RWPE1 (cell line): Measurements from ENCODE around the gene S100PBP.

Source experiments
- CTCF ChIA-PET: fragments of 350-600 bp; sonication (Branson Sonifier 250); formaldehyde crosslinking; extraction: SDS; loops from one replicate; lab custom pipeline; 2021; lab: Yijun Ruan, JAX
- POLR2A ChIA-PET: fragments of 400-600 bp; formaldehyde crosslinking; extraction: SDS; loops from one replicate; lab custom pipeline; 2020; ENCODE audit warnings: antibody characterized with exemption; ENCODE audit not compliant: low non-redundant PET; lab: Yijun Ruan, JAX
- DNase-seq: peaks from one replicate; pipeline ENCODE4 v3.0.0; 2012; ENCODE audit warnings: low spot score
- H3K27ac ChIP-seq: fragments of 450-650 bp; 2 replicates; pipeline ENCODE4 v1.5.1; 2017
- TF ChIP-seq, protein P1 (sequence below): fragments of 450-650 bp; conservative IDR thresholded peaks from 2 replicates; pipeline ENCODE4 v1.5.1; 2017; ENCODE audit warnings: low read depth, mild to moderate bottlenecking

Gene S100PBP

GRCh38 chr1:32810358-32810757, 7.1 kb upstream of the S100PBP start:
- ChIA-PET POLR2A (interaction anchor here (0.6 kb wide), 1 partner anchor 796 kb away, joined by 3 read pairs; no protein-coding TSS in a partner anchor), CTCF (no interaction called here)

GRCh38 chr1:32811265-32811664, 6.2 kb upstream of the S100PBP start:
- H3K27ac ChIP-seq: no peak overlapping the region
- TF ChIP-seq, protein P1, sequence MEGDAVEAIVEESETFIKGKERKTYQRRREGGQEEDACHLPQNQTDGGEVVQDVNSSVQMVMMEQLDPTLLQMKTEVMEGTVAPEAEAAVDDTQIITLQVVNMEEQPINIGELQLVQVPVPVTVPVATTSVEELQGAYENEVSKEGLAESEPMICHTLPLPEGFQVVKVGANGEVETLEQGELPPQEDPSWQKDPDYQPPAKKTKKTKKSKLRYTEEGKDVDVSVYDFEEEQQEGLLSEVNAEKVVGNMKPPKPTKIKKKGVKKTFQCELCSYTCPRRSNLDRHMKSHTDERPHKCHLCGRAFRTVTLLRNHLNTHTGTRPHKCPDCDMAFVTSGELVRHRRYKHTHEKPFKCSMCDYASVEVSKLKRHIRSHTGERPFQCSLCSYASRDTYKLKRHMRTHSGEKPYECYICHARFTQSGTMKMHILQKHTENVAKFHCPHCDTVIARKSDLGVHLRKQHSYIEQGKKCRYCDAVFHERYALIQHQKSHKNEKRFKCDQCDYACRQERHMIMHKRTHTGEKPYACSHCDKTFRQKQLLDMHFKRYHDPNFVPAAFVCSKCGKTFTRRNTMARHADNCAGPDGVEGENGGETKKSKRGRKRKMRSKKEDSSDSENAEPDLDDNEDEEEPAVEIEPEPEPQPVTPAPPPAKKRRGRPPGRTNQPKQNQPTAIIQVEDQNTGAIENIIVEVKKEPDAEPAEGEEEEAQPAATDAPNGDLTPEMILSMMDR: no peak
- CTCF ChIA-PET: no interaction called here
- DNase-seq: no peak
- POLR2A ChIA-PET: no interaction called here

More at GRCh38 chr1:32810358-32810757, 7.1 kb upstream of the S100PBP start:
- TF ChIP-seq, protein P1: no peak
- no peak overlapping the region for H3K27ac ChIP-seq
- DNase-seq: no peak

- ChIA-PET POLR2A (no interaction called here), CTCF (no interaction called here)
- DNase-seq: no peak
- TF ChIP-seq, protein P1: no peak
- no peak overlapping the region for H3K27ac ChIP-seq
These were observed 5.5 kb upstream of the S100PBP start for GRCh38 chr1:32811917-32812316.

DNA sequence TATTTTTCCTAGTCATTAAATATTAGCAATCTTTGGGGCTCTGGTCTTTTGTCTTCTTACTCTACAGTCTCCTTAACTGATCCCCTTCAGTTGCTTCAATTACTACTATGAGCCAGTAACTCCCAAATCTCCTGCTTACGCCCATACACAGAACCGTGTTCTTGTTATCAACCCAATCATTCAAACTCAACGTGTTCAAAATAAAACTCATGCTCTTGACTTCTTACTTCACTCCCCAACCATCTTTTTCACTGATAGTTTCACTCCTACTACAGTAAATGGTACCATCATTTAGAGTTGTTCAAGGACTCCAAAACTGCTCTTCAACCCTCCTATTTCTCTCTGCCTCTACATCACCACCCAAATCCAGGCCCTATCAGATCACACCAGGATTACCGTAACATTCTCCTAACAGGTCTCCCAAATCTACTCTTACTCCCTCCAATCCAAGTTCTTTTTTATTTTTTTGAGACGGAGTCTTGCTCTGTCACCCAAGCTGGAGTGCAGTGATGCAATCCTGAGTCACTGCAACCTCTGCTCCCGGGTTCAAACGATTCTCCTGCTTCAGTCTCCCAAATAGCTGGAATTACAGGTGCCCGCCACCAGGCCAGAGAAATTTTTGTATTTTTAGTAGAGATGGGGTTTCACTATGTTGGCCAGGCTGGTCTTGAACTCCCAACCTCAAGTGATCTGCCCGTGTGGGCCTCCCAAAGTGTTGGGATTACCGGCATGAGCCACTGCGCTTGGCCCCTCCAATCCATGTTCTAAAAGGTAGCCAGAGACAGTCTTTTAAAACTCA, 3.3 kb upstream of the S100PBP start:
- peak overlapping the region; percentile 52 for H3K27ac ChIP-seq
- TF ChIP-seq, protein P1: no peak
- CTCF ChIA-PET: no interaction called here
- DNase-seq: no peak
- POLR2A ChIA-PET: no interaction called here

DNA sequence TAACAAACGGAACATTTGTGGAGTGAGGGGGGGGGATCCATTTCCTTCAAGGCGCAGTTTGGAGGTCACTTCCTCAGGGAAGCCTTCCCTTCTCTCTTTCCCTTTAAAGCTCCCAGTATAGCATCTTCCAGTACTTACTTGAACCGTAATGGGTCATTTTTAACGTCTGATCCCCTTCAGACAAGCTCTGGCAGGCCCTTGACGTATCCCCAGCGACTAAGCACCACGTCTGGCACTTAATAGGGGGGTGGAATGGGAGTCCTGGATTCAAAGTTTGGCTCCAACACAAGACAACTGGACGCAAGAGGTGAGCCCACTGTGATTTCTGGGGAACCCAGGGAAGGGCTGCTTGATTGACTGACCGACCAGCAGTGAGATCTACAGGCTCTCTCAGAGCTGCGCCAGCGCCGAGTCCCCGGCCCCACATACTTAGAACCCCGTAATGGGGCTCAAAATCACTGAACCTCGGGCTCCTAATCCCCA, 736 bp upstream of the S100PBP start:
- ChIA-PET POLR2A (interaction anchor here (0.7 kb wide), 1 partner anchor 55 kb away, joined by 4 read pairs; no protein-coding TSS in a partner anchor), CTCF (no interaction called here)
- H3K27ac ChIP-seq: peak overlapping the region; percentile 95
- TF ChIP-seq, protein P1: no peak
- DNase-seq: peak; percentile 81

GRCh38 chr1:32817815-32818786, 648 bp downstream of the S100PBP start:
- DNase-seq: peak; percentile 70
- H3K27ac ChIP-seq: peak overlapping the region; percentile 95
- TF ChIP-seq, protein P1: no peak
- POLR2A ChIA-PET: interaction anchor here (0.6 kb wide), 1 partner anchor 207 kb away, joined by 6 read pairs; no protein-coding TSS in a partner anchor
- CTCF ChIA-PET: interaction anchor here (0.9 kb wide), 1 partner anchor 15 kb away, joined by 4 read pairs; no protein-coding TSS in a partner anchor
